ENCODE data around the gene SERPINE1.
"Not testable (repeated sequence)": the region's sequence is repeated elsewhere in the genome, so short reads cannot be mapped to it uniquely, and the experiment has no call there.

The SERPINE1 gene

GRCh38 chr7:101100858-101101847 is 25.8 kb upstream of the SERPINE1 start:
- no peak for DNase-seq (ENCODE audit: low read depth in 2 of 2)

- no peak for DNase-seq (ENCODE audit: low read depth in 2 of 2)
Observed at GRCh38 chr7:101102026-101102425, 24.9 kb upstream of the SERPINE1 start.

DNA sequence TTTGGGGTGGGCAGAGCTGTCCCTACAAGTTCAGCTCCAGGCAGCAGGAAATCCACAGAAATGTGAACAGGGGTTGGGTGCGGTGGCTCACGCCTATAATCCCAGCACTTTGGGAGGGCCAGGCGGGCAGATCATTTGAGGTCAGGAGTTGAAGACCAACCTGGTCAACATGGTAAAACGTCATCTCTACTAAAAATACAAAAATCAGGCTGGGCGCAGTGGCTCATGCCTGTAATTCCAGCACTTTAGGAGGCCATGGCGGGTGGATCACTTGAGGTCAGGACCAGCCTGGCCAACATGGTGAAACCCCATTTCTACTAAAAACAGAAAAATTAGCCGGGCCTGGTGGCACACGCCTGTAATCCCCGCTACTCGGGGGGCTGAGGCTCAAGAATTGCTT is 23.2 kb upstream of the SERPINE1 start:
- not testable (repeated sequence) for DNase-seq (ENCODE audit: low read depth in 2 of 2)

- no peak for DNase-seq (ENCODE audit: low read depth in 2 of 2)
Observed at GRCh38 chr7:101104193-101104713, 22.7 kb upstream of the SERPINE1 start.

DNA sequence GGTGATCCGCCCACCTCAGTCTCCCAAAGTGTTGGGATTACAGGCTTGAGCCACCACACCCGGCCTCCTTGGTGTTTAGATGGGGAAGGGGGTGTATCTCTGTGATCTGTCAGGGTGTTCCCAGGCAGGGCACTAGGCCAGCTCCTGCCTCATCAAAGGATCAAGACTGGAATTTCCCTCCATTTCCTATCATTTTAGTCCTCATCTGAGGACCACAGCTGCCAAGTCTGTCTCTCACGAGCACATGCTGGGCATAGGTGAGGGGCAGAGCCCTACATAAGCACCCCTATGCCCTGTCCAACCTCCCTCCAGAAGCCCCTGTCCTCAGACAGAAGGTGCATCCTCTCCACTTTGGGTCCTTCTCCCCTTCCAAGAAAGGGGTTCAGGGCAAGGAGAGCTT is 22.1 kb upstream of the SERPINE1 start:
- no peak for DNase-seq (ENCODE audit: low read depth in 2 of 2)

- DNase-seq (ENCODE audit: low read depth in 2 of 2): not testable (repeated sequence)
Observed at GRCh38 chr7:101105248-101105647, 21.7 kb upstream of the SERPINE1 start.

DNA sequence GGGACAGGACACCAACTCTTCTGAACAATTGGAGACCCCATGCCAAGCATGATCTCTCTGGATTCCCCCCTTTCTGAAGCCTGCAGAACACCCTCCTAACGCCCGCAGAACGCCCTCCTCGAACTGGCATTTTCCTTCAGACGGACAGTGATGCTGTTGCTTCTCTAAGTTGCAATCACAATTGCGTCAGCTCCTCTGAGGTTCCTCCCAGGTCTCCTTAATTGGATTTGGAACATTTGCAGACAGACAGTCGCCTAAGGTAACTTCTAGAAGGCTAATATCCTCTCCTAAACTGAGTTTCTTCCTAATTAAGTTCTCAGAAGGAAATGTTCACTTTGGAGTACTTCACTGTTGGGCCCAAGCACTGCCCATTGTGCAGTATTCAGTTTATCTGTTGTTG is 20.5 kb upstream of the SERPINE1 start:
- DNase-seq (ENCODE audit: low read depth in 2 of 2): no peak

GRCh38 chr7:101108330-101108857 is 18.5 kb upstream of the SERPINE1 start:
- DNase-seq (ENCODE audit: low read depth in 2 of 2): no peak

GRCh38 chr7:101108961-101109360 is 17.9 kb upstream of the SERPINE1 start:
- DNase-seq (ENCODE audit: low read depth in 2 of 2): no peak

DNA sequence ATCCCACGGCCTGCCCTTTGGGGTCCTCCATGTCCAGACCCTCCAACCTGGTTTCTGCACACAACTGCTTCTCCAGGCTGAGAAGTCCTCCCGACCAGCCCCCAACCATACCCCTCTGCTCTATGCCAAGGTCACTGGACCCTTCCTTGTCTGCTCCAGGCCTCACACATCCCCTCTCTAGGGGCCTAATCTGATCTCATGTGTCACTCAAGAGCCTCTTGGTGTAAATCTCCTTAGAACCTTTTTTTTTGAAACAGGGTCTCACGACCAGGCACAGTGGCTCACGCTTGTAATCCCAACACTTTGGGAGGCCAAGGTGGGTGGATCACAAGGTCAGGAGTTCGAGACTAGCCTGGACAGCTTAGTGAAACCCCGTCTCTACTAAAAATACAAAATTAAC is 17.5 kb upstream of the SERPINE1 start:
- no peak for DNase-seq (ENCODE audit: low read depth in 2 of 2)

- no peak for DNase-seq (ENCODE audit: low read depth in 2 of 2)
Observed at GRCh38 chr7:101111261-101111660, 15.6 kb upstream of the SERPINE1 start.

- DNase-seq (ENCODE audit: low read depth in 2 of 2): no peak
Observed at GRCh38 chr7:101112233-101112632, 14.7 kb upstream of the SERPINE1 start.

DNA sequence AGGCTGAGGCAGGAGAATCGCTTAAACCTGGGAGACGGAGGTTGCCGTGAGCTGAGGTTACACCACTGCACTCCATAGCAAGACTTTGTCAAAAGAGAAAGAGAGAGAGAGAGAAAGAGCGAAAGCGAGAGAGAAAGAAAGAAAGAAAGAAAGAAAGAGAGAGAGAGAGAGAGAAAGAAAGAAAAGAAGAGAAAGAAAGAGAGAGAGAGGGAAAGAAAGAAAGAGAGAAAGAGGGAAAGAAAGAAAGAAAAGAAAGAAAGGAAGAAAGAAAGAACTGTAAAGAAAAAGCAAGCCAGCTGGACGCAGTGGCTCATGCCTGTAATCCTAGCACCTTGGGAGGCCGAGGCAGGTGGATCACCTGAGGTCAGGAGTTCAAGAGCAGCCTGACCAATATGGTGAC is 13.8 kb upstream of the SERPINE1 start:
- DNase-seq (ENCODE audit: low read depth in 2 of 2): not testable (repeated sequence)

DNA sequence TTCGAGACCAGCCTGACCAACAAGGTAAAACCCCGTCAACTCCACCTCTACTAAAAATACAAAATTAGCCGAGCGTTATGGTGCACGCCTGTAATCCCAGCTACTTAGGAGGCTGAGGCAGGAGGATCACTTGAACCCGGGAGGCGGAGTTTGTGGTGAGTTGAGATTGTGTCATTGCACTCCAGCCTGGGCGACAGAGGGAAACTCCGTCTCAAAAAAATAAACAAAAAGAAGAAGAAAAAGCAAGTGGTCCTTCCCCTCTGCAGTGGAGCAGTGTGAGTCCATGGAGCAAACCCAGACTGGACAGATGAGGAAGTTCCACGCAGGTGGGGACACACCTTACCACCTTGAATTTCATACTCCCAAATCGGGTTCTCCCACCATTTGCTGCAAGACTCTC is 13.1 kb upstream of the SERPINE1 start:
- DNase-seq (ENCODE audit: low read depth in 2 of 2): no peak

GRCh38 chr7:101114492-101114891 is 12.4 kb upstream of the SERPINE1 start:
- DNase-seq (ENCODE audit: low read depth in 2 of 2): no peak

GRCh38 chr7:101115215-101115614 is 11.7 kb upstream of the SERPINE1 start:
- no peak for DNase-seq (ENCODE audit: low read depth in 2 of 2)

- DNase-seq (ENCODE audit: low read depth in 2 of 2): no peak
Observed at GRCh38 chr7:101116898-101117297, 10.0 kb upstream of the SERPINE1 start.

GRCh38 chr7:101118856-101119255 is 8.0 kb upstream of the SERPINE1 start:
- no peak for DNase-seq (ENCODE audit: low read depth in 2 of 2)

DNA sequence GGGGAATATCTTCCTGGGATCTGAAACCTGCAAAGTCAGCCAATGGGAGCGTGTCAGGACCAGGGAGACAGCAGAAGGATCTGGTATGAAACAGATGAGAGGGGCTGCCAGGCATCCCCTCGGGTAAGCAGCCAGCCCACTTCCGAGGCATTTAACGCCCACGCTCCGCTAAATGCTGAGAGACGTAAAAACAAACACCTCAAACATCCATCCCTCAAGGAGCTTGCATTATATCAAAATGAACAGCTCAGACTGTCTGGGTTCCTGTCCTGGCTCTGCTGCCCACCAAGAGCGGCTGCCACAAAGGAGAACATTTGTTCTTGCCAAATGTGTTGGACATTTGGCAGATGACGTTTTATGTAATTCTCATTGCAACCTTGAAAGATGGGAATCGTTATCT is 7.0 kb upstream of the SERPINE1 start:
- no peak for DNase-seq (ENCODE audit: low read depth in 2 of 2)

DNA sequence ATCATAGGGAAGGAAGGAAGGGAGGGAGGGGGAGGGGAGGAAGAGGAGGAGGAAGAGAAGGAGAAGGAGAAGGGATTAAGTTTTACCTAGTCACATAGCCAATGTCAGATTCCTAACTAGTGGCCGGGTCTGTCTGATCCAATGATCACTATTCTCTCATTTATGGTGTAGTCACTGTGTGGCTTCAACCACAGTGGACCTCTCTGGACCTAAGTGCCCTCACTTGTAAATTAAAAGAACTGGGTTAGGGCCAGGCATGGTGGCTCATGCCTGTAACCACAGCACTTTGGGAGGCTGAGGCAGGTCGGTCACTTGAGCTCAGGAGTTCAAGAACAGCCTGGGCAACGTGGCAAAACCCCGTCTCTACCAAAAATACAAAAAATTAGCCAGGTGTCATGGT is 6.6 kb upstream of the SERPINE1 start:
- no peak for DNase-seq (ENCODE audit: low read depth in 2 of 2)

GRCh38 chr7:101121631-101121990 is 5.3 kb upstream of the SERPINE1 start:
- not testable (repeated sequence) for DNase-seq (ENCODE audit: low read depth in 2 of 2)

- no peak for DNase-seq (ENCODE audit: low read depth in 2 of 2)
Observed at GRCh38 chr7:101121991-101122932, 4.6 kb upstream of the SERPINE1 start.
